ENCODE measurements around the gene DSC3.

DSC3 gene

GRCh38 chr18:30999887-31000628, 42.5 kb downstream of the DSC3 start:
- TF ChIP-seq CTCF (IDR thresholded peaks at IDR 0.05; ENCODE audit: low read depth, low read length, missing control alignments), result no peak
- H3K4me3 ChIP-seq (ENCODE audit: low read depth, low read length), result no peak overlapping the region
- DNase-seq (ENCODE audit: low read depth), result no peak
- in situ Hi-C loops (cut with HindIII; ENCODE audit: low sequenced_read_pairs), result no loop called here

GRCh38 chr18:30999186-30999585, 43.4 kb downstream of the DSC3 start:
- in situ Hi-C loops (cut with HindIII; ENCODE audit: low sequenced_read_pairs), result no loop called here
- no peak for TF ChIP-seq CTCF (IDR thresholded peaks at IDR 0.05; ENCODE audit: low read depth, low read length, missing control alignments)
- peak; percentile 6 for DNase-seq (ENCODE audit: low read depth)
- H3K4me3 ChIP-seq (ENCODE audit: low read depth, low read length), result no peak overlapping the region

GRCh38 chr18:30997223-30997622, 45.3 kb downstream of the DSC3 start:
- no peak for DNase-seq (ENCODE audit: low read depth)
- H3K4me3 ChIP-seq (ENCODE audit: low read depth, low read length), result no peak overlapping the region
- no peak for TF ChIP-seq CTCF (IDR thresholded peaks at IDR 0.05; ENCODE audit: low read depth, low read length, missing control alignments)
- in situ Hi-C loops (cut with HindIII; ENCODE audit: low sequenced_read_pairs), result no loop called here

- DNase-seq (ENCODE audit: low read depth), result no peak
- in situ Hi-C loops (cut with HindIII; ENCODE audit: low sequenced_read_pairs), result no loop called here
- TF ChIP-seq CTCF (IDR thresholded peaks at IDR 0.05; ENCODE audit: low read depth, low read length, missing control alignments), result no peak
- H3K4me3 ChIP-seq (ENCODE audit: low read depth, low read length), result no peak overlapping the region
Observed at GRCh38 chr18:30992231-30992630, 50.3 kb downstream of the DSC3 start.

- TF ChIP-seq CTCF (IDR thresholded peaks at IDR 0.05; ENCODE audit: low read depth, low read length, missing control alignments), result no peak
- no peak for DNase-seq (ENCODE audit: low read depth)
- in situ Hi-C loops (cut with HindIII; ENCODE audit: low sequenced_read_pairs), result no loop called here
- H3K4me3 ChIP-seq (ENCODE audit: low read depth, low read length), result no peak overlapping the region
Observed at GRCh38 chr18:30991397-30991796, 51.1 kb downstream of the DSC3 start.

- no peak overlapping the region for H3K4me3 ChIP-seq (ENCODE audit: low read depth, low read length)
- in situ Hi-C loops (cut with HindIII; ENCODE audit: low sequenced_read_pairs), result no loop called here
- no peak for DNase-seq (ENCODE audit: low read depth)
- TF ChIP-seq CTCF (IDR thresholded peaks at IDR 0.05; ENCODE audit: low read depth, low read length, missing control alignments), result no peak
Observed at GRCh38 chr18:30989141-30989540, 53.4 kb downstream of the DSC3 start.
